BJ (cell line): ENCODE results near the gene PDE6H. TPM values are rescaled to one million over a fixed set of nuclear protein-coding genes. Genes with fewer than 3 reads are reported as not detected.

Experiments
- CTCF ChIA-PET: fragments of 350-600 bp; formaldehyde crosslinking; extraction: SDS; loops from one replicate; lab custom pipeline; 2021; ENCODE audit warnings: antibody characterized with exemption, inconsistent platforms; lab: Yijun Ruan, JAX
- POLR2A ChIA-PET: fragments of 300-600 bp; sonication (Branson Sonifier 250); formaldehyde crosslinking; extraction: SDS; loops from one replicate; lab custom pipeline; 2021; ENCODE audit warnings: antibody characterized with exemption; lab: Charles Lee
- DNase-seq: peaks from one replicate; pipeline ENCODE4 v3.0.0-alpha.2; 2011; ENCODE audit warnings: low read depth
- H3K27me3 ChIP-seq: 2 replicates; pipeline ENCODE4 v1.6.0; 2011; ENCODE audit warnings: low read length; ENCODE audit not compliant: control insufficient read depth, insufficient read depth
- H3K36me3 ChIP-seq: 2 replicates; pipeline ENCODE4 v1.5.1; 2011; ENCODE audit warnings: low read length; ENCODE audit not compliant: control insufficient read depth, insufficient read depth
- H3K4me3 ChIP-seq: 2 replicates; pipeline ENCODE4 v1.5.1; 2011; ENCODE audit warnings: low read depth, mild to moderate bottlenecking, control low read depth, low read length
- CTCF ChIP-seq: IDR thresholded peaks from 2 replicates; pipeline ENCODE4 v1.5.1; 2011; ENCODE audit warnings: low read depth, mild to moderate bottlenecking, control low read depth, inconsistent platforms, low read length, moderate library complexity; ENCODE audit not compliant: insufficient read depth
- polyA minus RNA-seq: library from RNA; depleted of rRNA, polyadenylated mRNA; stranded (reverse); fragments of >200 nt; gene quantifications from 2 replicates; pipeline ENCODE4 v1.2.3, GENCODE V29; 2011; rRNA and poly(A)+ RNA removed
- polyA plus RNA-seq: library from polyadenylated mRNA; depleted of rRNA; stranded (reverse); fragments of >200 nt; gene quantifications from 2 replicates; pipeline ENCODE4 v1.2.3, GENCODE V29; 2011; rRNA removed

Gene PDE6H
- polyA plus RNA-seq = not detected in 2 replicates
- polyA minus RNA-seq = not detected in 2 replicates

- POLR2A ChIA-PET = no interaction called here
- no peak within 1 kb of the TSS for H3K4me3 ChIP-seq
- TF ChIP-seq CTCF = no peak
- CTCF ChIA-PET = no interaction called here
- H3K27me3 ChIP-seq = 0 out of 2 replicates have a peak, but pooled peaks cover 1% of the 10 kb centered on the region
- H3K36me3 ChIP-seq = no peaks in the 10 kb centered on the region
- no peak for DNase-seq
Observed at GRCh38 chr12:14972816-14973215, at the start of gene PDE6H. Gene PDE6H (plus strand): TSS chr12:14973042. CDS start chr12:14978013, 4,971 bp downstream.

GRCh38 chr12:14923944-14924343, 48.9 kb upstream of the PDE6H start:
- H3K27me3 ChIP-seq = no peaks in the 10 kb centered on the region
- TF ChIP-seq CTCF = no peak
- H3K4me3 ChIP-seq = no peak overlapping the region
- POLR2A ChIA-PET = no interaction called here
- H3K36me3 ChIP-seq = no peaks in the 10 kb centered on the region
- no peak for DNase-seq
- CTCF ChIA-PET = no interaction called here

GRCh38 chr12:14924541-14924940, 48.3 kb upstream of the PDE6H start:
- TF ChIP-seq CTCF = no peak
- ChIA-PET CTCF (no interaction called here), POLR2A (no interaction called here)
- no peak overlapping the region for H3K4me3 ChIP-seq
- no peaks in the 10 kb centered on the region for H3K27me3 ChIP-seq
- no peaks in the 10 kb centered on the region for H3K36me3 ChIP-seq
- no peak for DNase-seq

- CTCF ChIA-PET = interaction anchor here (0.6 to 2.2 kb wide), 3 partner anchors 24 to 81 kb away, joined by 3 to 11 read pairs (median 3); no protein-coding TSS in a partner anchor
- Histone ChIP-seq H3K4me3 (no peak overlapping the region), H3K27me3 (no peaks in the 10 kb centered on the region), H3K36me3 (no peaks in the 10 kb centered on the region)
- POLR2A ChIA-PET = no interaction called here
- no peak for TF ChIP-seq CTCF
- no peak for DNase-seq
Observed at GRCh38 chr12:14927267-14927666, 45.6 kb upstream of the PDE6H start.

GRCh38 chr12:14928931-14929330, 43.9 kb upstream of the PDE6H start:
- ChIA-PET CTCF (interaction anchor here (0.8 to 2.2 kb wide), 3 partner anchors 66 to 292 kb away, joined by 3 to 11 read pairs (median 7); partner anchors contain the start of gene RERG), POLR2A (interaction anchor here (0.7 kb wide), 1 partner anchor 32 kb away, joined by 3 read pairs; no protein-coding TSS in a partner anchor)
- Histone ChIP-seq H3K4me3 (peak overlapping the region; percentile 9), H3K36me3 (no peaks in the 10 kb centered on the region), H3K27me3 (no peaks in the 10 kb centered on the region)
- no peak for TF ChIP-seq CTCF
- DNase-seq = no peak
